Activated CD8-positive, alpha-beta T cell treated with anti-CD3 and anti-CD28 coated beads for 36 hours (primary cell): ENCODE results near the gene KRT82. TPM values are rescaled to one million over a fixed set of nuclear protein-coding genes. Genes with fewer than 3 reads are reported as not detected.
"Not testable (repeated sequence)": the region's sequence is repeated elsewhere in the genome, so short reads cannot be mapped to it uniquely, and the experiment has no call there.

Experiments
- ATAC-seq: fragments of 200-7000 bp; cut with Tn5 transposase; one replicate; pipeline ENCODE4 v1.10.0; 2021; ENCODE audit warnings: mild to moderate bottlenecking, moderate library complexity
- CTCF ChIA-PET: fragments of 350-600 bp; sonication (Branson Sonifier 250); formaldehyde crosslinking; loops from one replicate; lab custom pipeline; 2021; ENCODE audit warnings: antibody characterized with exemption; lab: Charles Lee
- POLR2A ChIA-PET: fragments of 350-600 bp; sonication (Branson Sonifier 250); formaldehyde crosslinking; loops from one replicate; lab custom pipeline; 2021; ENCODE audit warnings: antibody characterized with exemption; lab: Charles Lee
- DNase-seq: peaks from one replicate; pipeline ENCODE4 v3.0.0-alpha.2; 2020
- H3K27ac Mint-ChIP-seq: one replicate; pipeline ENCODE4 v1.8.0; 2021; ENCODE audit warnings: mild to moderate bottlenecking, mixed read lengths
- H3K27me3 Mint-ChIP-seq: one replicate; pipeline ENCODE4 v1.8.0; 2021; ENCODE audit warnings: mixed read lengths
- H3K36me3 Mint-ChIP-seq: one replicate; pipeline ENCODE4 v1.8.0; 2021; ENCODE audit warnings: low read depth, mixed read lengths
- H3K4me1 Mint-ChIP-seq: one replicate; pipeline ENCODE4 v1.8.0; 2021; ENCODE audit warnings: low read depth, mixed read lengths
- H3K4me3 Mint-ChIP-seq: one replicate; pipeline ENCODE4 v1.8.0; 2021; ENCODE audit warnings: mild to moderate bottlenecking, moderate library complexity, mixed read lengths
- H3K9me3 Mint-ChIP-seq: one replicate; pipeline ENCODE4 v1.8.0; 2021; ENCODE audit warnings: mixed read lengths
- CTCF ChIP-seq: fragments of 200-600 bp; IDR thresholded peaks from one replicate; pipeline ENCODE4 v1.8.0; 2022; ENCODE audit warnings: antibody characterized with exemption, mild to moderate bottlenecking
- intact Hi-C: fragments of 100-400 bp; cut with micrococcal nuclease; formaldehyde crosslinking; loops from one replicate; pipeline ENCODE4 v1.10.0; 2022
- total RNA-seq, 2 experiments: library from RNA; stranded (reverse); gene quantifications; one replicate each; pipeline ENCODE4 v1.2.3, GENCODE V29; 2021

Gene KRT82
- total RNA-seq, result not detected

GRCh38 chr12:52405922-52406385, at the start of gene KRT82:
KRT82 (minus strand) TSS chr12:52406335; CDS start chr12:52406277, 58 bp downstream.
- no peak for ATAC-seq
- no peaks in the 10 kb centered on the region for H3K27me3 Mint-ChIP-seq
- H3K27ac Mint-ChIP-seq, result no peak within 1 kb of the TSS
- POLR2A ChIA-PET, result no interaction called here
- TF ChIP-seq CTCF, result no peak
- H3K36me3 Mint-ChIP-seq, result no peaks in the 10 kb centered on the region
- CTCF ChIA-PET, result no interaction called here
- H3K4me1 Mint-ChIP-seq, result no peaks in the 10 kb centered on the region
- intact Hi-C loops, result no loop called here
- no peaks in the 10 kb centered on the region for H3K9me3 Mint-ChIP-seq
- no peak for DNase-seq
- H3K4me3 Mint-ChIP-seq, result no peak within 1 kb of the TSS

GRCh38 chr12:52455821-52456220, 49.7 kb upstream of the KRT82 start:
- CTCF ChIA-PET, result no interaction called here

GRCh38 chr12:52454411-52455201, 48.5 kb upstream of the KRT82 start:
- TF ChIP-seq CTCF, result no peak
- DNase-seq (no peak), ATAC-seq (no peak)
- H3K27me3 Mint-ChIP-seq, result peaks cover 4% of the 10 kb centered on the region
- H3K4me1 Mint-ChIP-seq, result peaks cover 5% of the 10 kb centered on the region
- H3K36me3 Mint-ChIP-seq, result no peaks in the 10 kb centered on the region
- ChIA-PET POLR2A (no interaction called here), CTCF (no interaction called here)
- no peak overlapping the region for H3K4me3 Mint-ChIP-seq
- no peak overlapping the region for H3K27ac Mint-ChIP-seq
- intact Hi-C loops, result no loop called here
- no peaks in the 10 kb centered on the region for H3K9me3 Mint-ChIP-seq

More at GRCh38 chr12:52455821-52456220, 49.7 kb upstream of the KRT82 start:
- Mint-ChIP-seq H3K27me3 (peaks cover 5% of the 10 kb centered on the region), H3K4me3 (no peak overlapping the region), H3K27ac (no peak overlapping the region), H3K36me3 (no peaks in the 10 kb centered on the region), H3K4me1 (peaks cover 5% of the 10 kb centered on the region), H3K9me3 (no peaks in the 10 kb centered on the region)
- DNase-seq, result no peak
- no peak for TF ChIP-seq CTCF
- intact Hi-C loops, result no loop called here
- ATAC-seq, result no peak
- POLR2A ChIA-PET, result no interaction called here

- peaks cover 2% of the 10 kb centered on the region for H3K27me3 Mint-ChIP-seq
- POLR2A ChIA-PET, result no interaction called here
- no peak for ATAC-seq
- H3K4me1 Mint-ChIP-seq, result peaks cover 5% of the 10 kb centered on the region
- H3K27ac Mint-ChIP-seq, result no peak within 1 kb of the TSS
- no peaks in the 10 kb centered on the region for H3K36me3 Mint-ChIP-seq
- CTCF ChIA-PET, result interaction anchor here (0.9 kb wide), 1 partner anchor 173 kb away, joined by 3 read pairs; no protein-coding TSS in a partner anchor
- DNase-seq, result no peak
- intact Hi-C loops, result no loop called here
- no peak for TF ChIP-seq CTCF
- H3K4me3 Mint-ChIP-seq, result no peak within 1 kb of the TSS
- H3K9me3 Mint-ChIP-seq, result no peaks in the 10 kb centered on the region
Observed at GRCh38 chr12:52452101-52452500, 46.0 kb upstream of the KRT82 start, which contains the start of gene KRT6B. KRT6B (minus strand) TSS chr12:52452146; CDS start chr12:52452078, 68 bp downstream.

- CTCF ChIA-PET, result no interaction called here
- no peak for ATAC-seq
- Mint-ChIP-seq H3K36me3 (no peaks in the 10 kb centered on the region), H3K27me3 (peaks cover 3% of the 10 kb centered on the region), H3K27ac (no peak overlapping the region), H3K9me3 (no peaks in the 10 kb centered on the region), H3K4me1 (no peaks in the 10 kb centered on the region), H3K4me3 (no peak overlapping the region)
- TF ChIP-seq CTCF, result no peak
- POLR2A ChIA-PET, result no interaction called here
- intact Hi-C loops, result no loop called here
- no peak for DNase-seq
Observed at GRCh38 chr12:52448228-52448627, 42.1 kb upstream of the KRT82 start.

- DNase-seq, H3K27ac Mint-ChIP-seq, ATAC-seq, H3K27me3 Mint-ChIP-seq, intact Hi-C loops, H3K4me3 Mint-ChIP-seq, POLR2A ChIA-PET, H3K4me1 Mint-ChIP-seq, H3K9me3 Mint-ChIP-seq, H3K36me3 Mint-ChIP-seq: not testable (repeated sequence)
- CTCF ChIA-PET, result interaction anchor here (0.7 to 1.1 kb wide), 2 partner anchors 52 to 75 kb away, joined by 3 read pairs; no protein-coding TSS in a partner anchor
Observed at GRCh38 chr12:52447196-52447595, 41.1 kb upstream of the KRT82 start.
